CD4-positive, alpha-beta T cell (primary cell): ENCODE measurements around the gene DYRK1A. TPM values are rescaled to one million over a fixed set of nuclear protein-coding genes. Genes with fewer than 3 reads are reported as not detected.

Experiments used
- ATAC-seq: fragments of 200-7000 bp; cut with Tn5 transposase; one replicate; pipeline ENCODE4 v1.10.0; 2022; ENCODE audit warnings: mild to moderate bottlenecking; ENCODE audit not compliant: poor library complexity
- CTCF ChIA-PET: fragments of 350-600 bp; sonication (Branson Sonifier 250); formaldehyde crosslinking; loops from one replicate; lab custom pipeline; 2021; ENCODE audit warnings: antibody characterized with exemption, inconsistent platforms; lab: Charles Lee
- POLR2A ChIA-PET: fragments of 350-600 bp; sonication (Branson Sonifier 250); formaldehyde crosslinking; loops from one replicate; lab custom pipeline; 2021; ENCODE audit warnings: antibody characterized with exemption, inconsistent platforms; lab: Charles Lee
- DNase-seq, 14 experiments: peaks; one replicate each; pipeline ENCODE4 v3.0.0-alpha.2; 2013 to 2020; ENCODE audit warnings: mixed read lengths in 2 of 14
- H3K27ac ChIP-seq, 2 donors: one replicate each; pipeline versions ENCODE4 v1.5.1 to v1.7.0; 2013; ENCODE audit warnings: low read length in 2 of 2, low read depth in 1 of 2, mild to moderate bottlenecking in 1 of 2
- H3K27me3 ChIP-seq, 2 experiments: 1 replicate in 1 of 2; 2 replicates in 1 of 2; pipeline versions ENCODE4 v1.6.1 to v1.7.0; 2013; ENCODE audit warnings: low read length in 2 of 2, control low read depth in 1 of 2, mild to moderate bottlenecking in 1 of 2, moderate library complexity in 1 of 2; ENCODE audit not compliant: insufficient read depth in 2 of 2, control insufficient read depth in 1 of 2
- H3K36me3 ChIP-seq: one replicate; pipeline ENCODE4 v1.6.1; 2013; ENCODE audit warnings: low read length, control low read depth; ENCODE audit not compliant: insufficient read depth
- H3K4me1 ChIP-seq: one replicate; pipeline ENCODE4 v1.6.1; 2013; ENCODE audit warnings: low read length, control low read depth; ENCODE audit not compliant: insufficient read depth
- H3K4me3 ChIP-seq: one replicate; pipeline ENCODE4 v1.5.1; 2013; ENCODE audit warnings: mild to moderate bottlenecking, low read length, moderate library complexity
- H3K9me3 ChIP-seq, 2 experiments: 1 replicate in 1 of 2; 2 replicates in 1 of 2; pipeline versions ENCODE4 v1.6.1 to v1.7.0; 2013; ENCODE audit warnings: low read length in 2 of 2, mild to moderate bottlenecking in 2 of 2, control low read depth in 1 of 2, moderate library complexity in 1 of 2; ENCODE audit not compliant: control insufficient read depth in 1 of 2, insufficient read depth in 1 of 2
- H3K27ac Mint-ChIP-seq: one replicate; pipeline ENCODE4 v1.8.0; 2020; ENCODE audit warnings: mixed read lengths
- H3K27me3 Mint-ChIP-seq: one replicate; pipeline ENCODE4 v1.8.0; 2021; ENCODE audit warnings: mixed read lengths
- H3K36me3 Mint-ChIP-seq: one replicate; pipeline ENCODE4 v1.8.0; 2021; ENCODE audit warnings: low read depth, mixed read lengths
- H3K4me1 Mint-ChIP-seq: one replicate; pipeline ENCODE4 v1.8.0; 2021; ENCODE audit warnings: low read depth, mixed read lengths
- H3K4me3 Mint-ChIP-seq: one replicate; pipeline ENCODE4 v1.8.0; 2020; ENCODE audit warnings: mild to moderate bottlenecking, mixed read lengths
- H3K9me3 Mint-ChIP-seq: one replicate; pipeline ENCODE4 v1.8.0; 2020; ENCODE audit warnings: mixed read lengths
- CTCF ChIP-seq: fragments of 200-600 bp; IDR thresholded peaks from one replicate; pipeline ENCODE4 v1.8.0; 2022; ENCODE audit warnings: antibody characterized with exemption, mild to moderate bottlenecking
- intact Hi-C, 2 experiments: fragments of 100-400 bp; cut with DNase I in 1 of 2; cut with micrococcal nuclease in 1 of 2; formaldehyde crosslinking; loops; one replicate each; pipeline versions ENCODE4 v1.15.1 to v1.9.0; 2023 to 2025; cut with DNase I, micrococcal nuclease
- total RNA-seq, 174 experiments: library from RNA in 2 of 174; stranded (reverse) in 2 of 174; gene quantifications; one replicate each; pipeline ENCODE4 v1.2.3 and lab custom pipeline; 2021 to 2026

The DYRK1A gene
- total RNA-seq, 2 experiments from 2014 or later: 135 to 145 TPM

- Histone ChIP-seq H3K4me1 (peaks cover 28% of the 10 kb centered on the region), H3K4me3 (peak overlapping the region; percentile 96), H3K36me3 (no peaks in the 10 kb centered on the region), H3K27ac (peak overlapping the region; percentile 88 to 97), H3K9me3 (no peaks in the 10 kb centered on the region), H3K27me3 (no peaks in the 10 kb centered on the region)
- CTCF ChIA-PET: interaction anchor here (0.9 to 2.0 kb wide), 6 partner anchors 30 to 597 kb away, joined by 3 to 6 read pairs (median 4); partner anchors contain the start of gene HLCS
- H3K27me3 Mint-ChIP-seq: no peaks in the 10 kb centered on the region
- POLR2A ChIA-PET: interaction anchor here (0.8 to 1.9 kb wide), 24 partner anchors 9 to 1749 kb away, joined by 3 to 49 read pairs (median 4); partner anchors contain the start of genes DYRK1A, MORC3, PIGP and PSMG1
- peak overlapping the region; percentile 98 for H3K27ac Mint-ChIP-seq
- DNase-seq (peak in 2 of 14 experiments; percentile 4), ATAC-seq (peak; percentile 0)
- no peak for TF ChIP-seq CTCF
- no peaks in the 10 kb centered on the region for H3K9me3 Mint-ChIP-seq
- H3K4me3 Mint-ChIP-seq: peak overlapping the region; percentile 95
- H3K36me3 Mint-ChIP-seq: peaks cover 6% of the 10 kb centered on the region
- intact Hi-C loops: loop anchor here (1.0 to 10.0 kb wide), 5 partner anchors 196 to 1202 kb away; partner anchors contain the start of genes DYRK1A (in 1 of the 2), PIGP (in 1 of the 2) and TTC3 (in 1 of the 2)
- H3K4me1 Mint-ChIP-seq: peaks cover 22% of the 10 kb centered on the region
These were observed 196.5 kb downstream of the DYRK1A start for GRCh38 chr21:37562920-37563640.

DNA sequence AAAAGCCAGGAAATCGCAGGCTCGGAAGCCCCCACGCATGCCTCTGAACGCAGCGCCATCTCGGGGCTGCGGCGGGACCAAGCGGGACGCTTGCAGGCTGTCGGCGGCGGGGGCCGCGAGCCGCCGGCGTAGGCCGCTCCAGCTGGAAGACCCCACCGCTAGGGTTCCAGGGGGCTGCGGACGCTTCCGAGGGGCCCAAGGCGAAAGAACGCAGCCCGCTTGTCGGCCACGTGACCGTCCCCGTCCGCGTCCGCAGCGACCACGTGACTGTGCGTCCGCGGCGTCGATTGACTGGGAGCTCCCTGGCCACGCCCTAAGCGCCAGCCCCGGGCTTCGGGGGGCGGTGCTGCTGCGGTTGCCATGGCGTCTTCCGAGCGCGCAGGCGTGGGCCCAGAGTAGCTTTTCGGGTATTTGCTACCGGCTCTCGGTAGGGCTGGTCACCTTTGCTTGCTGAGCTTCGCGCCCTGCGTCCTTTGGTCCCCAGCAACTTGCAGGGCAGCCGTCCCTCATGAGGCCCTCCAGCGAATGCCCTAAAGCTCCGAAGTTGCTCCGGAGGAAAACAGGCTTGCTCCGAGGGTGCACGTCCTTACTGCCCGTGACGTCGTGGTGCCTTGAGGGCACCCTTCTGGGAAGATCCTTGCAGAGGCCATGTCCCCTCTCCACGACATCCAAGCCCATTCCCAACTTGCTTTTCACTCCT lies 197.2 kb downstream of the DYRK1A start:
- intact Hi-C loops: loop anchor here (1.0 to 10.0 kb wide), 7 partner anchors 14 to 1201 kb away; partner anchors contain the start of genes DYRK1A (in 2 of the 2), PIGP (in 1 of the 2), TTC3 (in 1 of the 2) and VPS26C (in 1 of the 2)
- H3K27ac ChIP-seq: peak overlapping the region; percentile 88 to 97
- Mint-ChIP-seq H3K9me3 (no peaks in the 10 kb centered on the region), H3K36me3 (peaks cover 6% of the 10 kb centered on the region), H3K4me3 (peak overlapping the region; percentile 95), H3K27me3 (no peaks in the 10 kb centered on the region), H3K27ac (peak overlapping the region; percentile 98), H3K4me1 (peaks cover 22% of the 10 kb centered on the region)
- no peaks in the 10 kb centered on the region for H3K9me3 ChIP-seq
- ChIA-PET POLR2A (interaction anchor here (0.5 to 1.9 kb wide), 26 partner anchors 10 to 1749 kb away, joined by 3 to 49 read pairs (median 4); partner anchors contain the start of genes DYRK1A, MORC3, PIGP and PSMG1), CTCF (interaction anchor here (0.9 to 2.0 kb wide), 12 partner anchors 15 to 597 kb away, joined by 3 to 6 read pairs (median 4); partner anchors contain the start of genes DYRK1A and HLCS)
- TF ChIP-seq CTCF: peak; percentile 50
- peak overlapping the region; percentile 96 for H3K4me3 ChIP-seq
- peaks cover 28% of the 10 kb centered on the region for H3K4me1 ChIP-seq
- DNase-seq (peak; percentile 76 to 97 (median 90)), ATAC-seq (peak; percentile 77)
- H3K36me3 ChIP-seq: no peaks in the 10 kb centered on the region
- H3K27me3 ChIP-seq: no peaks in the 10 kb centered on the region
